HCT116 (cell line): ENCODE results near the gene KIF2B. TPM values are rescaled to one million over a fixed set of nuclear protein-coding genes. Genes with fewer than 3 reads are reported as not detected.

Source experiments
- ATAC-seq: fragments of 200-7000 bp; cut with Tn5 transposase; 2 replicates; pipeline ENCODE4 v1.9.1; 2020; ENCODE audit warnings: mild to moderate bottlenecking, moderate library complexity
- BruUV-seq: library from RNA; stranded (reverse); fragments of 400-500 nt; replicated peaks from 2 replicates; lab custom pipeline; 2021; lab: Mats Ljungman, UMichigan
- CTCF ChIA-PET: fragments of 300-600 bp; sonication (Branson Sonifier 250); formaldehyde crosslinking; loops from one replicate; lab custom pipeline; 2021; ENCODE audit warnings: antibody characterized with exemption; lab: Charles Lee
- POLR2A ChIA-PET: fragments of 300-600, 350-600 bp; sonication (Branson Sonifier 250); formaldehyde crosslinking; loops from one replicate; lab custom pipeline; 2021; ENCODE audit warnings: antibody characterized with exemption; lab: Charles Lee
- RAD21 ChIA-PET, 2 experiments: fragments of 300-600 bp; sonication (Branson Sonifier 250); formaldehyde crosslinking; loops; one replicate each; lab custom pipeline; 2023; ENCODE audit warnings: low total read pairs in 2 of 2; ENCODE audit not compliant: uncharacterized antibody in 2 of 2, unreplicated experiment in 2 of 2, low non-redundant PET in 1 of 2; lab: Charles Lee
- DNase-seq: peaks from one replicate; pipeline ENCODE4 v3.0.0-alpha.2; 2010; ENCODE audit warnings: low read depth, low spot score
- H2AFZ ChIP-seq: fragments of 200-600 bp; shearing (Covaris generic), sonication (generic); 2 replicates; pipeline ENCODE4 v1.6.1; 2017; ENCODE audit warnings: low read depth, mixed run types, mixed read lengths, antibody characterized with exemption, low read length; ENCODE audit not compliant: poor library complexity, severe bottlenecking
- H3K27ac ChIP-seq: 2 replicates; pipeline ENCODE4 v1.5.1; 2012; ENCODE audit warnings: low read depth, low read length
- H3K27me3 ChIP-seq: fragments of 200-600 bp; sonication (generic); 2 replicates; pipeline ENCODE4 v1.6.1; 2016; ENCODE audit warnings: mixed run types, low read length, mixed read lengths; ENCODE audit not compliant: insufficient read depth
- H3K36me3 ChIP-seq, 2 experiments: fragments of 200-500 bp in 1 of 2; fragments of 200-600 bp in 1 of 2; sonication (Bioruptor generic) in 1 of 2; sonication (generic) in 1 of 2; 2 replicates each; pipeline versions ENCODE4 v1.5.1 to v1.6.1; 2014 to 2016; ENCODE audit warnings: low read length in 2 of 2, inconsistent platforms in 1 of 2, mixed read lengths in 1 of 2, mixed run types in 1 of 2; ENCODE audit not compliant: insufficient read depth in 2 of 2, control insufficient read depth in 1 of 2
- H3K4me1 ChIP-seq, 2 experiments: fragments of 200-600 bp in 1 of 2; sonication (generic) in 1 of 2; 2 replicates each; pipeline versions ENCODE4 v1.5.1 to v1.6.1; 2012 to 2017; ENCODE audit warnings: low read length in 2 of 2, inconsistent platforms in 1 of 2, mild to moderate bottlenecking in 1 of 2, mixed read lengths in 1 of 2, mixed run types in 1 of 2, moderate library complexity in 1 of 2; ENCODE audit not compliant: insufficient read depth in 2 of 2, control insufficient read depth in 1 of 2
- H3K4me2 ChIP-seq: fragments of 200-600 bp; sonication (generic); 2 replicates; pipeline ENCODE4 v1.6.1; 2017; ENCODE audit warnings: mixed run types, low read length, mixed read lengths
- H3K4me3 ChIP-seq, 2 experiments: fragments of 200-600 bp in 1 of 2; sonication (generic) in 1 of 2; replicated peaks in 1 of 2; 2 replicates each; pipeline ENCODE4 v1.5.1; 2011 to 2016; ENCODE audit warnings: low read length in 2 of 2, control low read depth in 1 of 2, low read depth in 1 of 2, mild to moderate bottlenecking in 1 of 2, mixed read lengths in 1 of 2, mixed run types in 1 of 2
- H3K79me2 ChIP-seq: fragments of 200-600 bp; sonication (generic); 2 replicates; pipeline ENCODE4 v1.6.1; 2017; ENCODE audit warnings: mild to moderate bottlenecking, mixed run types, low read length, moderate library complexity, mixed read lengths; ENCODE audit not compliant: insufficient read depth
- H3K9ac ChIP-seq: fragments of 200-600 bp; sonication (generic); 2 replicates; pipeline ENCODE4 v1.6.1; 2016; ENCODE audit warnings: low read length, mixed read lengths
- H3K9me2 ChIP-seq: fragments of 200-600 bp; sonication (generic), shearing (Covaris generic); 2 replicates; pipeline ENCODE4 v1.6.1; 2017; ENCODE audit warnings: mixed run types, mild to moderate bottlenecking, moderate library complexity; ENCODE audit not compliant: insufficient read depth
- H3K9me3 ChIP-seq, 2 experiments: fragments of 200-500 bp in 1 of 2; fragments of 200-600 bp in 1 of 2; sonication (Bioruptor generic) in 1 of 2; sonication (generic) in 1 of 2; 2 replicates each; pipeline ENCODE4 v1.6.1; 2014 to 2017; ENCODE audit warnings: low read length in 2 of 2, mixed read lengths in 2 of 2, inconsistent platforms in 1 of 2, low read depth in 1 of 2, mild to moderate bottlenecking in 1 of 2, mixed run types in 1 of 2, moderate library complexity in 1 of 2; ENCODE audit not compliant: control insufficient read depth in 1 of 2, insufficient read depth in 1 of 2
- H4K20me1 ChIP-seq: fragments of 200-600 bp; sonication (generic), shearing (Covaris generic); 2 replicates; pipeline ENCODE4 v1.6.1; 2017; ENCODE audit warnings: mixed run types, mild to moderate bottlenecking, moderate library complexity; ENCODE audit not compliant: insufficient read depth
- ATF3 ChIP-seq: IDR thresholded peaks from 2 replicates; pipeline ENCODE4 v1.6.1; 2012
- CBX3 ChIP-seq: IDR thresholded peaks from 2 replicates; pipeline ENCODE4 v1.6.1; 2012; ENCODE audit warnings: low read depth
- EZH2 ChIP-seq: fragments of 200-600 bp; sonication (generic); IDR thresholded peaks from 2 replicates; pipeline ENCODE4 v1.6.1; 2017; ENCODE audit warnings: antibody characterized with exemption, mixed run types
- EZH2phosphoT487 ChIP-seq: fragments of 200-600 bp; IDR thresholded peaks from 2 replicates; pipeline ENCODE4 v1.6.1; 2018; ENCODE audit warnings: antibody characterized with exemption, borderline replicate concordance
- FOSL1 ChIP-seq: IDR thresholded peaks from 2 replicates; pipeline ENCODE4 v1.6.1; 2012; ENCODE audit warnings: low read depth
- JUND ChIP-seq: IDR thresholded peaks from 2 replicates; pipeline ENCODE4 v1.6.1; 2012
- RAD21 ChIP-seq: IDR thresholded peaks from 2 replicates; pipeline ENCODE4 v1.6.1; 2012; ENCODE audit warnings: low read depth, mild to moderate bottlenecking
- SIN3A ChIP-seq: IDR thresholded peaks from 2 replicates; pipeline ENCODE4 v1.6.1; 2012; ENCODE audit warnings: low read depth
- SP1 ChIP-seq: IDR thresholded peaks from 2 replicates; pipeline ENCODE4 v1.6.1; 2012; ENCODE audit warnings: low read depth
- YY1 ChIP-seq: IDR thresholded peaks from 2 replicates; pipeline ENCODE4 v1.6.1; 2011; ENCODE audit warnings: low read length, low read depth, moderate library complexity, mild to moderate bottlenecking; ENCODE audit not compliant: insufficient replicate concordance; ENCODE audit errors: extremely low read depth
- ZFX ChIP-seq: fragments of 450-650 bp; IDR thresholded peaks from 2 replicates; pipeline ENCODE4 v1.6.1; 2017
- ZNF274 ChIP-seq: fragments of 200-500 bp; sonication (Bioruptor generic); IDR thresholded peaks from 2 replicates; pipeline ENCODE4 v1.6.1; 2014; ENCODE audit warnings: mild to moderate bottlenecking, low read depth, low read length, inconsistent platforms
- intact Hi-C: fragments of 100-400 bp; cut with micrococcal nuclease; formaldehyde crosslinking; loops from 2 replicates; pipeline ENCODE4 v1.10.0; 2022
- total RNA-seq: library from RNA; stranded (reverse); gene quantifications from one replicate; pipeline ENCODE4 v1.2.1, GENCODE V29; 2021; ENCODE audit not compliant: unreplicated experiment

The KIF2B gene
- total RNA-seq, 1 experiment from 2014 or later: not detected

GRCh38 chr17:53792451-53792850 lies 30.3 kb upstream of the KIF2B start:
- no peak for TF ChIP-seq ZFX
- TF ChIP-seq RAD21: no peak
- Histone ChIP-seq H3K79me2 (no peaks in the 10 kb centered on the region), H3K4me2 (no peak overlapping the region), H3K9ac (no peak overlapping the region), H3K4me3 (no peak overlapping the region), H3K36me3 (no peaks in the 10 kb centered on the region), H3K9me3 (peaks cover 31 to 51% of the 10 kb centered on the region in 2 experiments; a peak in 2 of 4 replicates), H2AFZ (no peak overlapping the region), H3K27ac (no peak overlapping the region), H3K27me3 (no peaks in the 10 kb centered on the region), H4K20me1 (no peaks in the 10 kb centered on the region), H3K4me1 (no peaks in the 10 kb centered on the region), H3K9me2 (no peaks in the 10 kb centered on the region)
- intact Hi-C loops: no loop called here
- RAD21 ChIA-PET: interaction anchor here in 1 of 2 experiments (0.7 kb wide), 1 partner anchor 662 kb away, joined by 4 read pairs; no protein-coding TSS in a partner anchor
- no TSS peak for BruUV-seq
- CTCF ChIA-PET: no interaction called here
- ATAC-seq: no peak
- no peak for DNase-seq
- POLR2A ChIA-PET: no interaction called here

- Histone ChIP-seq H3K36me3 (no peaks in the 10 kb centered on the region), H3K4me3 (no peak overlapping the region), H3K9me3 (peaks cover 32 to 51% of the 10 kb centered on the region in 2 experiments; a peak in 2 of 4 replicates), H4K20me1 (no peaks in the 10 kb centered on the region), H3K27me3 (no peaks in the 10 kb centered on the region), H3K27ac (no peak overlapping the region), H3K4me2 (no peak overlapping the region), H3K9me2 (no peaks in the 10 kb centered on the region), H3K9ac (no peak overlapping the region), H3K4me1 (no peaks in the 10 kb centered on the region), H2AFZ (no peak overlapping the region), H3K79me2 (no peaks in the 10 kb centered on the region)
- POLR2A ChIA-PET: no interaction called here
- no peak for TF ChIP-seq YY1
- TF ChIP-seq ATF3: no peak
- no peak for TF ChIP-seq FOSL1
- no peak for TF ChIP-seq EZH2phosphoT487
- TF ChIP-seq ZNF274: no peak
- no peak for TF ChIP-seq JUND
- TF ChIP-seq SP1: no peak
- TF ChIP-seq SIN3A: no peak
- no peak for TF ChIP-seq EZH2
- TF ChIP-seq CBX3: no peak
- RAD21 ChIA-PET: interaction anchor here in 1 of 2 experiments (0.7 kb wide), 1 partner anchor 663 kb away, joined by 4 read pairs; no protein-coding TSS in a partner anchor
- CTCF ChIA-PET: no interaction called here
- intact Hi-C loops: no loop called here
- DNase-seq: no peak
- no TSS peak for BruUV-seq
- no peak for ATAC-seq
Measured at GRCh38 chr17:53792997-53793396, 29.7 kb upstream of the KIF2B start.
